Heart left ventricle (tissue), 13 donors: ENCODE data around the gene ITFG2.

Source experiments
- CTCF ChIP-seq, 12 donors: fragments of 200-600 bp; sonication (generic) in 4 of 12; IDR thresholded peaks; one replicate each; pipeline versions ENCODE4 v1.5.0 to v1.8.0; 2018 to 2022; ENCODE audit warnings: antibody characterized with exemption in 12 of 12, mild to moderate bottlenecking in 5 of 12
- POLR2A ChIP-seq, 2 donors: fragments of 450-650 bp; IDR thresholded peaks; one replicate each; pipeline ENCODE4 v1.6.1; 2017; ENCODE audit warnings: antibody characterized with exemption in 2 of 2, mild to moderate bottlenecking in 2 of 2, moderate library complexity in 2 of 2
- donor health status: ischemic (EF 13 %, LVEDD 7.1; RV severe dilation, severe dysfunction).
- donor health status: DM: no; HTN: yes; CAD: no.
- donor health status: DM: no; HTN: no; CAD: no.
- donor health status: ischemic (EF 25% LVEDD 6.9; RV normal size, moderate dysfunction).
- donor health status: ischemic (EF 25% LVEDD 5.7; RV mildly dilated, moderate dysfunction).
- donor health status: ischemic (EF 35%, LVEDD 5.7; RV mildly dilated, moderate dysfunction).
- donor health status: nonischemic (EF 11% LVEDD 7.7; RV severe dilation, severe dysfunction).
- donor health status: DM: yes; HTN: yes; CAD: no.
- donor health status: PGD.
- donor health status: ischemic (EF 29% LVEDD 5.4; RV normal size, mild dysfunction).
- donor health status: nonischemic (EF 23%, LVEDD 6.1; RV moderate dilation, normal function).

DNA sequence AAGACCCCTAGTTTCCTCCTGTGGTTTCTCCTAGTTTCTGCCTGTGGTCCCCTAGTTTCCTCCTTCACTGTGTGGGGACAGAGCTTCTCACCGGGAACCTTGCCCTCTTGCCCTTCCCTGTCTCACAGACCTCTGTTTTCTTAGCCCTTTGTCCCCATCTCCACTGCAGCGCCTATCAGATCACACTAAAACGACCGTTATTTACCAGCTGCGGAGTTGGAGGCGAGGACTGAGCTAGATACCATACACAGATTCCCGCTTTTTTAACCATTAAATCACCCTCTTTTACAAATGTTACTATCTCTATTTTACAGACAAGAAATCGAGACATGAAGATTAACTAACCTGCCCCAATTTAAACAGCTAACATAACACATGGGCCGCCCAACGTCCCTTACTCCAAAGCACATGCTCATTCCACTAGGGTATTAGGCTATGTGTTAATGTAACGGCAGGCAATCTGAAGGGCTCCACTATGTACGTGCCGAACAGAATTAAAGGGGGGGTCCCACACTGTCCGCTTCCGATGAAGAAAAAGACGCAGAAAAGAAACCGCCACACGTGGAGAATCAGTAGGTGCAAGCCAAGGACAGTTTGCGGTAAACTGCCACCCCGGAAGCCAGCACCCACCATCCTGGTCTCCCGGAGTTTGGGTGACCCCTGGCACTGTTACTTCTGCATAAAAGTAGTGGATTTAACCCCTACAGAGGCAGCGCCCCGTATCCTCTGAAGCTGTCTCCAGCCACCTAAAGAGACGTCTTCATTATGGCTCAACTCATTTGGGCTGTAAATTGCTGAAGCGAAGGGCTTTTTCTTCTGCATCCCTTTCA is 19.6 kb upstream of the ITFG2 start:
- TF ChIP-seq CTCF (IDR thresholded peaks at IDR 0.05) (no peak), POLR2A (IDR thresholded peaks at IDR 0.05) (no peak)
